Measurements from ENCODE around the gene CTPS2.
"Not testable (repeated sequence)": the region's sequence is repeated elsewhere in the genome, so short reads cannot be mapped to it uniquely, and the experiment has no call there.

The CTPS2 gene

DNA sequence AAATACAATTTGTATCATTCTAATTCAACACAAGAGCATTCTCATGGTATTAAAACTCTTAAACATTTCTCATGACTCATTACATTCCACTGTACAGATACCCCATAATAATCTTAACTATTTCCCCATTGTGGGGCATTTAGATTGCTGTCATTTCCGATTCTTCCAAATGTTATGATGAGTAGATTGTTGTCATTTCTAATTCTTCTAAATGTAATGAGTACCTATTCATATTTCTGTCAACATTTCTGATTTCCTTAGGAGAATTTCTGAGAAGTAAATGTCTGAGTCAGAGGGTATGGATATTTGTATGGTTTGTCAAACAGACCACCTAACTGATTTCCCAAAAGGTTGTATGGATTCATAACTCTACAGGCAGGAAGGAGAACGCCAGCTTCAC, 54.2 kb downstream of the CTPS2 start:
- DNase-seq (ENCODE audit: insufficient read length, low spot score) (no peak), FAIRE-seq (no peak)

DNA sequence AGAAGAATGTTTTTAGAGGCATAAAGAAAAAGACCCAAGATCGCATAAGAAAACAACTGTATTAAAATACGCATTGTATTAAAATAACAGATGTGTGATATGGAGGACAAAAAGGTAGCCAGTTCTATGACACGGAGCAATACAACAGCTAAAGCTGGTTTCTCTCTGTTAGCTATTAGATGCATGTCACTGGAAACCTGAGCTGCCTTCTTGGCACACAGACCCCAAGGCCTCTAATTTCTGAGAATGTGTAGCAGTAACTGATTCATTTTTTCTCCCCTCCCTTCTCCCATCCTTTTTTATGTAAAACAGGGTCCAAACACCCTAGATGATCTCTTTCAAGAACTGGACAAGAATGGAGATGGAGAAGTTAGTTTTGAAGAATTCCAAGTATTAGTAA, 58.4 kb downstream of the CTPS2 start:
- FAIRE-seq (no peak), DNase-seq (ENCODE audit: insufficient read length, low spot score) (no peak)

DNA sequence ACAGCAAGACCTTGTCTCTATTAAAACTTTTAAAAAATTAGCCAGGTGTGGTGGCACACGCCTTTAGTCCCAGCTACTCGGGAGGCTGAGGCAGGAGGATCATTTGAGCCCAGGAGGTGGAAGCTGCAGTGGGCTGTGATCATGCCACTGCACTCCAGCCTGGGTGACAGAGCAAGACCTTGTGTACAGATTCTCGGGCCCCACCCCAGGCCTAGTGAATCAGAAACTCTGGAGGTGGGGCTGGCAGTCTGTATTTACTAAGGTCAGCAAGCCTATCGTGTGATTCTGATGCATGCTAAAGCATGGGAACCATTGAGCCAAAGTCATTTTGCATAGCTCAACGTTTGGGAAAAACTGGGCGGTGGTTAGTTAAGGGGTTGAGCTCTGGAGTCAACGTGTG, 59.0 kb downstream of the CTPS2 start:
- FAIRE-seq (no peak), DNase-seq (ENCODE audit: insufficient read length, low spot score) (no peak)

DNA sequence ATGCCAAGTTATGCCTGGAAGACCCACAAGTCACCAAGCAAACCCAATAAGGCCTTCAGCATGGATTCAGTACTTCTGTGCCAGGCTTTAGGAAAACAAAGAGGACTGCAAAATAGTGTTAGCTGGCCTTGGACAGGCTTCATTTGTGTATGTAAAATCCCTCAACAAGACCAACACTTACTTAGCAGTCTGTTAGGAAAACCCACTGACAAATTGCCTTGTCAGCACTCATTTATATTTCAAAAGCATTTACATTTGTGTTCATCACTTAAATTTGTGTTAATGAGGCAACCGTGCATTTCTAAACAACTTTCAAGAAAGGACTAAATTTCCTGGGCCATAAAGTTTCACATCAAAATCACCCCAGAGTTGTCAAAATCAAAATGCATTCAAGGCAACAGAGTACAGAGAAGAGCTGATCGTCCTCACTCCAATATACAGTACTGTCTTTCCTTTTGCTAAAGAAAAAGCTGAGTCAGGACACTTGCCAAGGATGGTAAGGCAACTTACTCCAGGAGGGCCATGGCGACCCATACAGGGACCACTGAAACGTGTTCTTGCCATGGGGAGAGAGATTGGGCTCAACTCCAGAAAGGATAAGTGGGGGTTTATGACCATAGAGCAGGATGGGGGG, 61.0 kb downstream of the CTPS2 start:
- FAIRE-seq: peak; percentile 11
- DNase-seq (ENCODE audit: insufficient read length, low spot score): no peak

DNA sequence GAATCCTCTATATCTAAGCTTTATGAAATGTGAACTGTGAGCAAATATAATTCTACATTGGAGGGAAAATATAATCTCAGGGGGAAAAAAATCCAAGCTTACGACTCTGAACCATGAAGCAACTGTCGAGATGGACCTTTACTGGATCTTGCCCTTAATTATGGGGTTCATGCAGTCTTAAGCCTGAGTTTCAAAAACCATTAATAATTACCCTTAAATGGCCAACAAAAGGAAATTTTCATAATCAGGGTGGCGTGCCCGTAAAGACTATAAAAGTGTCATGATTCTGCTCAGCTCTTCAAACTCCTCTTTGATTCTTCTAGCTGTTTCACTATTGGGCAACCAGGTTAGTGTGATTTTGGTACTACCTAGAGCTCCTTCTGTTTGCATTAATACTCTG, 62.6 kb downstream of the CTPS2 start, which contains the start of gene S100G:
TSS of gene S100G (plus strand) at position 301 of the 400 bp plus-strand sequence. CDS start 849 bp downstream, outside the sequence.
- DNase-seq (ENCODE audit: insufficient read length, low spot score) (no peak), FAIRE-seq (no peak)

DNA sequence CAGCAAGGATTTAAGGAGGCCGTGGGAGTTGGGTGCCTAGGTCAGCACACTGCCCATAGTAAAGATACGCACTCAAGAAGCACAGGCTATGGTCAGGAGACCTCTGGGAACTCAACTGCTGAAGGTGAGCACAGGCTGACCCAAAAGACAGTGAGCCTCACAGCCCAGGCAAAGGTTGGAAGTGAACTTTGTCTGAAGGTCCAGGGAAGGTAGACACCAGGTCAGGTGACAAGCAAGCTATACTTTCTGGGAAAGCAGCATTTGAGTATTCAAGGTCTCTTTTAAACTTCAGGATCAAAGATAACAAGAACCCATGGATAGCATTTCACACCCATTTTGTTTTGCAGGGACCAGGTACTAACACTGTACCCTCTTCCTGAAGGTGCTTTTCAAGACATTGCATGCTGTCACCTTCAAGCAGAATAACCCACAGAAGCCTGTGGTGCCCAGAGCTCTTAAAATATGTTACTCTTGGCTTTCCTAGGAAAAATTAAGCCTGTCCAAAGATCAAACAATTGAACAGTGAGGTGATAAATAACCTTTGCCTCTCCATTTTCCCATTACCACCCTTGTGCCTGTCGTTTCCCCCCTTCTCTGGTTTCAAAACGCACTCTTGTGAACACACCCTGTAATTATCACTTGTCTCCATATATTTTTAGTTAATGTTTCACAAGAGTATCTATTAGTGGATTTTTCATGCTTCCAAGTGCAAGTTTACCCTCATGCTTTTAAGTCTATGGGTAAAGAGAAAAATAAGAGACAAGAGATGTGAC, 65.9 kb downstream of the CTPS2 start:
- no peak for DNase-seq (ENCODE audit: insufficient read length, low spot score)

DNA sequence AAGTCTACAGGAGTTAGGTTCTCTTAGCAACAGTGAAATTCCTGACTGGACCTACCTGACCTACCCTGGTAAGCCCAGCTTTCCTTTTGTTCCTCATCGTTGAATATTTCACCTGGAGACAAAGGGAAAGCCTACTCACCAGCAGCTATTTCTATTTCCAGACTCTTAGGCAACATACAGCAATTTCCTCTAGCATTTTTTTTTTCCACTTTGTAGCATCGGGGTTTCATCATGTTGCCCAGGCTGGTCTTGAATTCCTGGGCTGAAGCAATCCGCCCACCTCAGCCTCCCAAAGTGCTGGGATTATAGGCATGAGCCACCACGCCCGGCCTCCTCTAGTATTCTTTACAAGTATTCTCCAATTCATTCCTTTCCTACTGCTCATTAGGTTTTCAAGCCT, 69.3 kb downstream of the CTPS2 start:
- no peak for DNase-seq (ENCODE audit: insufficient read length, low spot score)
- peak; percentile 88 for FAIRE-seq

More for the DNA sequence above, 65.9 kb downstream of the CTPS2 start:
- no peak for FAIRE-seq

DNA sequence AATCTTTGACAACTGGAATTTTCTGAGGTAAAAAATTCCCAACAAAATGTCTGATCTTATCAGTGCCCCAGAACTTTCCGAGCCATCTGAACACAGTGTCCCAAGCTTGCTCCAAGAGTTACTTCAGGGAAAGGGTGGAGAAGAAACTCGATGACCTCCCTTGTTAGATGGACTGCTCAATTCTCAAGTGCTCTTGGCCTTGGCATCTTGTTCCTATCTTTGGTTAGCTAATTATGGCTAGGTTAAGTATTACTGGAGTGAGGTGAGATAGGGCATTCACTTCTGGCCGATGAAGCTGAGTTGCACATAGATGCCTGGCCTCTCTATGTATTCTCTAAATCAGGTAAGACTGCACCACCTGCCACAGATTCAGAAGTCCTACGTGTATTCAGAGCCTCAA, 71.6 kb downstream of the CTPS2 start:
- FAIRE-seq: no peak
- DNase-seq (ENCODE audit: insufficient read length, low spot score): no peak

DNA sequence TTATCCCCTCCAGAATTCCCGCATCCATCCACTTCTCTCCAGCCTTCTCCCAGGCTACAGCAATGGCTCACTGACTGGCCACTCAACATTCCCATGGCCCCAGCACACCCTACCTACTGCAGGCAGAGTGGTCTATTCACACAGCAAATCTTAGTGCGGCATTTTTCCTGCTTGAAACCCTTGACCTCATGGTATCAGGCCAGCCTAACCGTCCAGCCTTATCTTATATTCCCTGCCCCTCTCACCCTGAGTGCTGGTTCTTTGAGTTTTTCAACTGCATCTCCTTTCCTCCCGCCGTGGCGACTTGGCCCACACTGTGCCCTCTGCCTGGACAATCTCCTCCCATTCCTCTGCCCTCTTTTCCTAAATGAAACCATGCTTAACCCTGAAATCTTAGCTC, 72.5 kb downstream of the CTPS2 start:
- FAIRE-seq (no peak), DNase-seq (ENCODE audit: insufficient read length, low spot score) (no peak)

DNA sequence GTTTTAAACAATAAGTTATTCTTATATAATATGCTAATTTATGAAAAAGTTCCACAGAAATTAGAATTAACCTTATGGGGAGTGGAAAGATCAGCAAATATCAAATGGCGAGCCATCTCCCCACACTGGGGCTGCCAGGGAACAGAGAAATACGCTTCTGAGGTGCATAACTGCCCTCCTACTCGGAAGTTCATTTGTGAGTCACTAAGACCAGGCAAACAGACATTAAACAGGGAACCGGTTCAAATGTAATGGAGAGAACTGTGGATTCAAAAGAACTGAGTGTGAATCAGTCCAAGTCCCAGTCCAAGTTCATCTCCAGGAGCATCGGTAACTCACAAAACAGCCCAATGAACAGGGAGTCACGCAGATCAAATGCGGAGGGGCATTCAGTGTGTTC, 73.9 kb downstream of the CTPS2 start:
- FAIRE-seq: no peak
- DNase-seq (ENCODE audit: insufficient read length, low spot score): no peak

DNA sequence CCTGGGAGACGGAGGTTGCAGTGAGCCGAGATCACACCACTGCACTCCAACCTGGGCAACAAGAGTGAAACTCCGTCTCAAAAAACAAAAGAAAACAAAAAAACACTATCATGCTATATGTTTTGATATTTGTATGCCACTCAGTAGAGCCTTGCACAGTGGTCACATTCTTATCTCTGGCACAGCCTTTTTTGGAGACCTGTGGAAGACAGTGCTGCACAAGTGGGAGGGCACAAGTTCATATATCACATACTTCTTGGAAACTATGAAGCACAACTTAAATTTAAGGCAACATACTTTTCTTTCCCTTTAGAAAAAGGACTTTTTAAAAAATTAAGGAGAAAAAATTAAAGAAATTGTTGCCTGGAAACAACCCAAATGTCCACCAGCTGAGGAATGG, 76.9 kb downstream of the CTPS2 start:
- no peak for FAIRE-seq

DNA sequence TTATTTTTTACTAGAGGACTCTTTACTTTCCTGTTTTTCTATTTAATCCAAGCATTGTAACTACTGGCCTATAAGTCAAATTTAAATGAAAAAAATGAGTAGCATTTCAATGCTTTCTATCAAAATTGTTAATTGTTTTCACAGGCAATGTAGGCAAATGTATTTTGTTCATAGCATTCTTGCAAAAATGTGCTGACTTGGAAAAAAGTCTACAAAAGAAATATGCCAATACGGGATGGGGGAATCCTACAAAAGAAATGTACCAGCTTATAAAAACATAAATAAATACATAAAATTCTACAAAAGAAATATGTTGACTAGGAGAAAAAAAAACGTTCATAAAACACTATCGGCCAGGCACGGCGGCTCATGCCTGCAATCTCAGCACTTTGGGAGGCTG, 77.4 kb downstream of the CTPS2 start:
- FAIRE-seq (no peak), DNase-seq (ENCODE audit: insufficient read length, low spot score) (no peak)

More for the DNA sequence above, 76.9 kb downstream of the CTPS2 start:
- no peak for DNase-seq (ENCODE audit: insufficient read length, low spot score)

DNA sequence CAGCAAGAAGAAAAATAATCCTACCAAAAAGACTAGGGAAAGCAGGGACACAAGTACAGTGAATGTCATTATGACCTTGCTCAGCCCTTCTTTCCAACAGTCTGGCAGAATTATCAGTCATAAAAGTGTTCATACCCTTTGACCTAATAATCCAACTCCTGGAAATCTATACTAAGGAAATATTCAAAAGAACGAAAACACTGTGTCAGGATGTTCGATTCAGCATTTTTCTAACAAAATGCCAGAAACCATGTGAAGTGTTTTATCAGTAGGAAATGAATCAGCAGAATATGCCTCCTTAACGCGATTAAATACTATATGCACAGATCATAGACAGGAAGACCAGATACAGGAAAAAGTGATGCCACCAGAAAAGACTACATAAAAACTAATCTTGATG, 78.7 kb downstream of the CTPS2 start:
- FAIRE-seq (no peak), DNase-seq (ENCODE audit: insufficient read length, low spot score) (no peak)

DNA sequence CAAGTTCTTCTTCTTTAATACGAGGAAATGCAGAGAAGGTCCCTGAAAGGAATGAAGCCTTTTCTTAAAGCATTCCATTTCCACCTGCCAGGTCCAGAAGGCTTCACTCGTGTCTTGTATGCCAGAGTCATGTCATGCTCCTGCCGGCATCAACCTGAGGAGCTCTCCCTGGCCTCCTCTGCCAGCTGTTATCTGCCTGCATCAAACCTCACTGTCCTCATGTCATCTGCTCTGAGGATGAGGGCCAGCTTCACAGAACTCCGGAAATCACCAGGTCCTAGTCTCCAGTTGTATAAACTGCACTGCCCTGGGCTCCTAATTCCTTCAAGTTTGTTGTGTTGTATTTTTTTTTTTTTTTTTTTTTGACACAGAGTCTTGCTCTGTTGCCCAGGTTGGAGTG, 82.6 kb downstream of the CTPS2 start:
- DNase-seq (ENCODE audit: insufficient read length, low spot score) (no peak), FAIRE-seq (no peak)

DNA sequence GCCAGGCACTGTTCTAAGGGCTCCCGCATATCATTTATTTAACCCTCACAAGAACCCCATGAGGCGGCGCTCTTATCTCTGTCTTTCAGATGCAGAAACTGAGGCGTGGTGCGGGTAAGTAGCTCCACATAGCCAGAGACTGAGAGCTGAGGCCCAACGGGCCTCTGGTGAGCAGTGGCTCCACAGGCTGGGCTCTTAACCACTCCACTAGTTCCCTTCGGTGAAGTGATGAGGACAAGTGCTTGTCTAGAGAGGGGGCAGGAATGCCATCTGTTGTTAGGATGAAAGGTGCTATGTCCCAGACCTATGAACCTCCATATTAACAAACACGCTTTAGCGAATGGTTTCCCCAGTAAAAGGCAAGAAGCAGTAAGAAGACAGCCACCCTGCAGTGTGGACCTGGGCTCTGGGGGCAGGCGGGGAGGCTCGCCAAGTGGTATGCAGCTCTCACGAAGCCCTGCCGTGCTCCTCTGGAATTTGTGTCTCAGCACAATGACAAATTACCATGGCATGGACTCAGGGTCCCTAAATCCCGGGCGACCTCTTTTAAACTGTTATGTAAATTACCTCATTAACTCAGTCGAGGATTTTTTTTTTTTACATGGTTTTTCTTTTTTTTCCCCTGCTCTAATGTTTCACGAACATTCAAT, 83.4 kb downstream of the CTPS2 start:
- DNase-seq (ENCODE audit: insufficient read length, low spot score): no peak
- FAIRE-seq: no peak

DNA sequence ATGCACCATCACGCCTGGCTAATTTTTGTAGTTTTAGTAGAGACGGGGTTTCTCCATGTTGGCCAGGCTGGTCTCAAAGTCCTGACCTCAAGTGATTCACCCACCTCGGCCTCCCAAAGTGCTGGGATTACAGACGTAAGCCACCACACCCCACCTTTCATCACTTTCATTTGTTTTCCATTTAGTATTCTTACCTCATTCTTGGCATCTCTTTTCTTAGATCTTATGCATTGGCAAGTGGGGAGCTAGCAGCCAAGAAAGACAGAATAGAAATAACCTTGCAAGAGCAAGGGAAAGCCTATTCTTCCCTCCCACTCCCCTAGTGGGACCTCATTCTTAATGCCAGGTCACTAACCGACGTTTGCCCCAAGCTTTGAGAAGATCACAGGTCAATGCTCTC, 84.0 kb downstream of the CTPS2 start:
- DNase-seq (ENCODE audit: insufficient read length, low spot score): not testable (repeated sequence)

DNA sequence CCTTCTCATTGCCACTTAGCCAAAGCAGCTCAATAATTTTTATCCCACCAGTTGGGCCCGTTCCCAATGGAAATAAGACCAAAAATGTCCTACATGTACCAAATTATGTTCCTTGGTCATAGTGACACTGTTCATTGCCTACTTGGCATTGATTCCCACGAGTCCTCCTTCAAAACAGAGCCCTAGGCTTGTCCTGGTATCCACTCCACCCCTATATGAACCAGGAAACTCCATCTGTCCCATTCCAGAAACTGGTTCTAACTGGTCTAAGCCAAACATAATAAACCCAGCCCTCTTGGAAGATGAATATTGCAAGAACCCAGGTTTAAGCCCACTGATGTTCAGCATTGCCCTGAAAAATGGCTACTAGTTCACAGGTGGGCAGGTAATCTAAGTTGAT, 93.4 kb downstream of the CTPS2 start:
- no peak for FAIRE-seq
- DNase-seq (ENCODE audit: insufficient read length, low spot score): no peak

More for the DNA sequence above, 84.0 kb downstream of the CTPS2 start:
- not testable (repeated sequence) for FAIRE-seq

DNA sequence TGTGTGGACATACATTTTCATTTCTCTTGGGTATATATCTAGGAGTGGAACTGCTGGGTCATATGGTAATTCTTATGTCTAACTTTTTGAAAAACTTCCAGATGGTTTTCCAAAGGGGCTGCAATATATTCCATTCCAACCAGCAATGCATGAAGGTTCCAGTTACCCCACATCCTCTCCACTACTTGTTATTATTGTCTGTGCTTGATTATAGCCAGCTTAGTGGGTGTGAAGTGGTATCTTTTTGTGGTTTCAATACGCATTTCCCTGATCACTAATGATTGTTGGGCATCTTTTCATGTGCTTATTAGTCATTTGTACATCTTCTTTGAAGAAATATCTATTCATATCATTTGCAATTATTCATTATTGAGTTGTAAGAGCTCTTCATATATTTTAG, 94.0 kb downstream of the CTPS2 start:
- FAIRE-seq: peak; percentile 66
- DNase-seq (ENCODE audit: insufficient read length, low spot score): no peak

DNA sequence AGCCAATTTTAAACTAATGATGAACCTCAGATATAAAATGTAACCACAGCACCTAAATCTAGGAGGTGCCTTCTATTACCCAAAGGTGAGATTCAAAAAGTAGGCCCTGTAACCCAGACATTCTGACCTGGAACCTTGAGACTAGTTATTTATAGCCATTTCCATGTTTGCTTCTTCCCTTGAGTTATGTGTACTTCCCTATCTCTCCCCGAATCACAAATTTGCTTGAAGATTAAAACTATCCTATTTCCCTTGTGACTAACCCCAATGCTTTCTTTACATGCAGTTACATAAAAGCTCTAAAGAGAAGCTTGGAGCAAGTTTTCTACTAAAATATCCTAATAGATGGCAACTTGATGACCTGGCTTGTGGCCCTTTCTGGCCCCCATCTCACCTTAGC, 95.1 kb downstream of the CTPS2 start:
- DNase-seq (ENCODE audit: insufficient read length, low spot score): no peak
- peak; percentile 51 for FAIRE-seq

DNA sequence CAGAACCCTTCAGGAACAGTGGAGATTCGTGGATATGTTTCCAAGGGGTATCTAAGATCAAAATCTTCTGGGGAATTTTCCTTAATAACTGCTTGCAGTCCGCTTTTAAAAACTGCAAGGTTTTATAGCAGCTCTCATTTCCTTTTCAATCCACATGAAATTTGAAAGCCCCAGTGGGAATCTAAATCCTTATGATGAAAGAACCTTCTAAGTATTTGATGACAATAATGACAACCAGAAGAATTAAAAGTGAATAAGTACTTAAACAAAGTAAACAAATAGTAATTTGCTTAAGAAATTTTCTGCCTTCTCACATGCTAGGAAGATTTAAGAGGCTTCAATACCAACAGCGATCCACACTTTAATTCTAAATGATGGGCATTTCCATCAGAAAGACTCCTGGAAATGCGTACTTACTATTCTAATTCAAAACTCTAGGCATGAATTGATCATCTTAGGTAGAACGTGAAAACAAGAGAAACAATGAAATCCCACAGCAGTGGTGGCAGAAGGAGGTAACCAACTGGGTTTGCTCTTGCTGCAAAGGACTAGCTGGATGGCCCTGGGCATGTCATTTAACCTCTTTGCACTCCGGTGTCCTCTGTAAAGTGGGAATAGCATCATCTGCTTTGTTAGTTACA, 100.1 kb downstream of the CTPS2 start:
- FAIRE-seq (no peak), DNase-seq (ENCODE audit: insufficient read length, low spot score) (no peak)

DNA sequence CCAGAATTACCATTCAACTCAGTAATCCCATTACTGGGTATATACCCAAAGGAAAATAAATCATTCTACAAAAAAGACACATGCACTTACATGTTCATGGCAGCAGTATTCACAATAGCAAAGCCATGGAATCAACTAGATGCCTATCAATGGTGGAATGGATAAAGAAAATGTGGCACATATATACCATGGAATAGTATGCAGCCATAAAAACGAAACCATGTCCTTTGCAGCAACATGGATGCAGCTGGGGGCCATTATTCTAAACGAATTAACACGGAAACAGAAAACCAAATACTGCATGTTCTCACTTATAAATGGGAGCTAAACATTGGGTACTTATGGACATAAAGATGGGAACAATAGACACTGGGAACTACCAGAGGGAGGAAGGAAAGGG, 101.8 kb downstream of the CTPS2 start:
- DNase-seq (ENCODE audit: insufficient read length, low spot score): not testable (repeated sequence)
- peak; percentile 67 for FAIRE-seq

All from GM19239 (cell line).